ENCODE measurements around the gene ELAPOR2. TPM values are rescaled to one million over a fixed set of nuclear protein-coding genes. Genes with fewer than 3 reads are reported as not detected.

ELAPOR2 gene
- total and polyA plus RNA-seq, 8 donors = 1.6 to 10.3 (median 3.4) TPM

DNA sequence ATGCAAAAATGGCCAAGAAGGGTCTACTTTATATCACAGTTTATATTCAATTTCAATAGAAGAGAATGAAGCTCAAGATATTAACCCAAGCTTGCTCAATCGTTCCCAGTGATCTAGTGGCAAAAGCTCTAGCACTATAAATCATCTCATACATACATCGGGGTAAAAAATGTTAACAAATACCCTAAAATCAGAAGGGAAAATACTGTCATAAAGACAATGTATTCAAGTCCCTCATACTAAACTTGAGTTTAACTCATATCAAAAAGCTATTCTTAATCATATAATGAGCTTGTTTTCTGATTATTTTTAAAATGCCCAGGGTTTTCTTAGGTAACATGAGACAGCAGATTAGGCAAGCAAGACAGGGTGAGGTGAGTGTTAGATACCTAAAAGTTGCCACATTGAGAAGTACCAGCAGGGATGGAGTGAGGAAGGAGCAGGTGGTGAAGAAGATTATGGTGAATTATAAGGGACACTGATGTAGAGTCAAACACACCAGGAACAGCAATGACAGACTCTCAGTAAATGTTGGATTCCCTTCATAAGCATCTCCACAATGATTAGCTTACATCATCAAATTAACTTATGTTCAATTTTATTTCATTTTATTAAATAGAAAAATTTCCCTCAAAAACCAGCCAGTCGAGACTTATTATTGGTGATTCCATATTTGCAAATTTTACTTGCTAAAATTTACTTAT, 46.2 kb downstream of the ELAPOR2 start:
- intact Hi-C loops (cut with DNase I) = no loop called here
- ATAC-seq = no peak
- Histone ChIP-seq H3K4me3 (no peak overlapping the region), H3K36me3 (no peaks in the 10 kb centered on the region), H3K4me1 (no peaks in the 10 kb centered on the region), H3K27ac (no peak overlapping the region), H3K27me3 (no peaks in the 10 kb centered on the region), H3K9me3 (no peaks in the 10 kb centered on the region)
- TF ChIP-seq CTCF (IDR thresholded peaks at IDR 0.05) = no peak
- no peak for DNase-seq
- WGBS, 2 donors = 62 to 68% methylated on average over 3 of the region's 3 CpGs
- FAIRE-seq = no peak

Other genes with a start within 250 kb of the ELAPOR2 start
- gene DMTF1, start 92.8 kb upstream of the ELAPOR2 start, total RNA-seq = 10 to 100 TPM; 18.6 to 54.2 (median 25.9) TPM
- 10 to 100 TPM; 30.6 to 50.6 TPM for gene DMTF1, start 92.8 kb upstream of the ELAPOR2 start, polyA plus RNA-seq
- 10 to 100 TPM; 13.4 to 20.2 (median 15.2) TPM for gene TMEM243, start 160.1 kb upstream of the ELAPOR2 start, total RNA-seq
- 10 to 100 TPM; 13.5 to 23.1 TPM for gene TMEM243, start 160.1 kb upstream of the ELAPOR2 start, polyA plus RNA-seq